ENCODE measurements around the gene TRIO. TPM values are rescaled to one million over a fixed set of nuclear protein-coding genes. Genes with fewer than 3 reads are reported as not detected.

TRIO gene
- total RNA-seq, 1 donor from 2014 or later, result 148 TPM

- ATAC-seq (no peak), DNase-seq (no peak)
- no peak for TF ChIP-seq CTCF (IDR thresholded peaks at IDR 0.05)
- Histone ChIP-seq H3K4me1 (peaks cover 30% of the 10 kb centered on the region), H3K4me3 (no peak overlapping the region), H3K27me3 (ENCODE audit: low read depth) (no peaks in the 10 kb centered on the region), H3K36me3 (peaks cover 14% of the 10 kb centered on the region), H3K27ac (no peak overlapping the region), H3K9me3 (no peaks in the 10 kb centered on the region)
- intact Hi-C loops (cut with DNase I), result no loop called here
Observed at GRCh38 chr5:14450742-14451141, 307.6 kb downstream of the TRIO start.

GRCh38 chr5:14451871-14452270 lies 308.7 kb downstream of the TRIO start:
- no peak for TF ChIP-seq CTCF (IDR thresholded peaks at IDR 0.05)
- H3K36me3 ChIP-seq, result peaks cover 20% of the 10 kb centered on the region
- H3K27me3 ChIP-seq (ENCODE audit: low read depth), result no peaks in the 10 kb centered on the region
- no peak for DNase-seq
- no peak overlapping the region for H3K4me3 ChIP-seq
- peaks cover 22% of the 10 kb centered on the region for H3K4me1 ChIP-seq
- no peaks in the 10 kb centered on the region for H3K9me3 ChIP-seq
- no peak for ATAC-seq
- no peak overlapping the region for H3K27ac ChIP-seq
- intact Hi-C loops (cut with DNase I), result no loop called here

- TF ChIP-seq CTCF (IDR thresholded peaks at IDR 0.05), result no peak
- peaks cover 22% of the 10 kb centered on the region for H3K4me1 ChIP-seq
- ATAC-seq (no peak), DNase-seq (no peak)
- intact Hi-C loops (cut with DNase I), result no loop called here
- peaks cover 20% of the 10 kb centered on the region for H3K36me3 ChIP-seq
- peak overlapping the region; percentile 34 for H3K27ac ChIP-seq
- H3K27me3 ChIP-seq (ENCODE audit: low read depth), result no peaks in the 10 kb centered on the region
- H3K4me3 ChIP-seq, result no peak overlapping the region
- H3K9me3 ChIP-seq, result no peaks in the 10 kb centered on the region
Observed at GRCh38 chr5:14452685-14453454, 309.7 kb downstream of the TRIO start.

- DNase-seq (no peak), ATAC-seq (no peak)
- TF ChIP-seq CTCF (IDR thresholded peaks at IDR 0.05), result no peak
- intact Hi-C loops (cut with DNase I), result no loop called here
- Histone ChIP-seq H3K27ac (peak overlapping the region; percentile 34), H3K4me3 (no peak overlapping the region), H3K9me3 (no peaks in the 10 kb centered on the region), H3K27me3 (ENCODE audit: low read depth) (no peaks in the 10 kb centered on the region), H3K4me1 (peaks cover 17% of the 10 kb centered on the region), H3K36me3 (peaks cover 23% of the 10 kb centered on the region)
Observed at GRCh38 chr5:14453481-14453880, 310.3 kb downstream of the TRIO start.

- intact Hi-C loops (cut with DNase I), result no loop called here
- Histone ChIP-seq H3K27ac (no peak overlapping the region), H3K27me3 (ENCODE audit: low read depth) (no peaks in the 10 kb centered on the region), H3K4me1 (peaks cover 5% of the 10 kb centered on the region), H3K36me3 (peaks cover 43% of the 10 kb centered on the region), H3K9me3 (no peaks in the 10 kb centered on the region), H3K4me3 (no peak overlapping the region)
- no peak for TF ChIP-seq CTCF (IDR thresholded peaks at IDR 0.05)
- ATAC-seq (no peak), DNase-seq (no peak)
Observed at GRCh38 chr5:14455814-14456321, 312.7 kb downstream of the TRIO start.
